ENCODE measurements around the gene SORT1.
"Not testable (repeated sequence)": the region's sequence is repeated elsewhere in the genome, so short reads cannot be mapped to it uniquely, and the experiment has no call there.

Gene SORT1

DNA sequence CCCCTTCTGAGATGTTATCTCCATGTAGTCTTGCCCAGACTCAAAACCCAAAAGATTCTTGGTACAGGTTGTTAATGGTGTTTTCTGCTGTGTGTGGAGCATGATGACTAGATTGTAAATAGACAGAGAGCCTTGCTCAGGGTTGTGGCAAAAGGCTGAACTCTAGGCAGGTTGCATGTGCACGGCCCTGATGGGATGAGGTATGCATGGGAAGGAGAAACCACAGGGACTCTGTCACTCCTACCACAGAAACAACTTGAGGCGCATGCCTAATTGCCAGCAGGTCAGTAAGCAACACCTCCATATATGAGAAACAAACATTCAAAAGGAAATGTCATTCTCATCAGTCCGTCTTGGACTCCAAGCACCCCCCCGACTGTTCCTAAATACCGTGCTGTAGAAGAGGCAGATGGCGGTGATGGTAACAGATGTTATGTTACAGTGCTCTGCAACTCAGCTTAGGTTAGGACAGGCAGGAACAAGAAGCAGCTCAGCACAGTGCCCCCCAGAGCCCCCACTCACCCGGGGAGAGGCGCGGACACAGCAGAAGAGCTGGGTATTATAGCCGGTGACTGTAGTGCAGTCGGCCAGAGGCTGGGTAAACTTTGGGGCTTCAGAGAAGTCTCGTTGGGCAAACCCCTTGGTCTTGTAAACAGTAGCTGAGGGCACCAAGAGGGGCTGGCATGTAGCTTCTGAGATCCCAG is 101.9 kb downstream of the SORT1 start:
- DNase-seq = no peak

DNA sequence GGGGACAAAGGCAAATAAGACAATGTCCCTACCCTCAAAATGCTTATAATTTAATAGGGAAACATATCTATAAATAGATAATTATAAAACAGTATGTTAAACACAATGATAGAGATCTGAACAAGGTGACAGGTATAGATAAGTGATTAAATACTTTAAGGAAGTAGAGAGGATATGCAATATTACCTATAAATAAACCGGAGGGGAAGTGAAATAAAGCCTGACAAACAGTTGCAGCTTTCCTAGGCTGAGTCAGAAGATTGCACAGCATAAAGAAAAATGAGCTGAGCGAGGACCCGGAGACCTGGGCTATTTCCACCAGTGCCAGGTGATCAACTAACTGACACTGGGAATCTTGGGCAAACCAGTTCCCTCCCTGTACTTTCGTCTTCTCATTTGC is 103.2 kb downstream of the SORT1 start:
- no peak for DNase-seq

DNA sequence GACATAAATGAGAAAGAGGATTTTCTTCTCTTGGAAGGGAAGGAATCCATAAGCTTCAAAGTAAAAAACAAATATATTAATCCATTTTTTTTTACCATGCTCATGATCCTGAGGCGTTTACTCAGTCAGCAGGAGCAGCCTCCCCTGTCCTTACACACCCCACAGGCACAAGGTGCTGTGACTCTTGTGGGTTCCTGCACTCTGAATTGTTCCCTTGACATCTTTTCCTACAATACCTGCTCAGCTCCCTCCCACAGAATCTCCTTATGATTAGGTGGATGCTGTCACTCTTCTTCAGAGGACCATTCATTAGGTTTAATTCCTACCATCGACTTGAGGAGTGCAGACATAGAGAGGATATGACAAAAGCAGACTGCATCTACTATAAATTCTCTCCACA is 104.7 kb downstream of the SORT1 start:
- no peak for DNase-seq

DNA sequence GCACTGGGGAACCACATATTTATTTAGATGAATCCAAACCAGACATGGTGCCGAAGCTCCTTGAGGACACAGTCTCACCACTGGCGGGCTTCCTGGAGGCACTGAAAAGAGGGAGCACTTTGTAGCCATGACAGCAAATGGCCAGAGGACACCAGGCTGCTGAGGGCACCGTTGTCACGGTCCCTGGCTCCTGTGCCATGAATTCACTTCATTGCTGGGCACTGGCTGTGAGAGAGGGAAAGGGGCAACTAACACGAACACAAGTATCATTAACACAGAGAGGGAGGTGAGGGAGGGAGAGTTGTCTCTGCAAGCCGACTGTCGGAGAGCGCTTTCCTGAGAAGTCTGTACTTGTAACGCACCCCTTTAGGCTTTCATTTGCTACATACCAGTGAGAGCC is 105.4 kb downstream of the SORT1 start:
- DNase-seq = no peak

DNA sequence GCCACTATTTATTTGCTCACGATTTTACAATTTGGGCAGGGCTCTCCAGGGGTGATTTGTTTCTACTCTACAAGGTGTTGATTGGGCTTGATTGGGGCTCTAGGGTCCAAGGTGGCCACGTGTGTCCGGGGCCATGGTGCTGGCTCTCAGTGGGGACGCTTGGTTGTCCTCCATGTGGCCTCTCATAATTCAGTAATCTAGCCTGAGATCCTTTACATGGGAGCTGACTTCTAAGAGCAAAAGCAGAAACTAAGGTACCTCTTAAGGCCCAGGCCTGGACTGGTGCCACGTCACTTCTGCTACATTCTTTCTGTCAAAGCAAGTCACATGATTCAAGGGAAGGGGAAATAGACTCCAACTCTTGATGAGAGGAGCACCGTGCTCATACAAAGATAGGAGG is 106.7 kb downstream of the SORT1 start:
- no peak for DNase-seq

- DNase-seq = no peak
These were observed 107.6 kb downstream of the SORT1 start for GRCh38 chr1:109290137-109290536.

GRCh38 chr1:109286762-109287161 is 111.0 kb downstream of the SORT1 start:
- not testable (repeated sequence) for DNase-seq

DNA sequence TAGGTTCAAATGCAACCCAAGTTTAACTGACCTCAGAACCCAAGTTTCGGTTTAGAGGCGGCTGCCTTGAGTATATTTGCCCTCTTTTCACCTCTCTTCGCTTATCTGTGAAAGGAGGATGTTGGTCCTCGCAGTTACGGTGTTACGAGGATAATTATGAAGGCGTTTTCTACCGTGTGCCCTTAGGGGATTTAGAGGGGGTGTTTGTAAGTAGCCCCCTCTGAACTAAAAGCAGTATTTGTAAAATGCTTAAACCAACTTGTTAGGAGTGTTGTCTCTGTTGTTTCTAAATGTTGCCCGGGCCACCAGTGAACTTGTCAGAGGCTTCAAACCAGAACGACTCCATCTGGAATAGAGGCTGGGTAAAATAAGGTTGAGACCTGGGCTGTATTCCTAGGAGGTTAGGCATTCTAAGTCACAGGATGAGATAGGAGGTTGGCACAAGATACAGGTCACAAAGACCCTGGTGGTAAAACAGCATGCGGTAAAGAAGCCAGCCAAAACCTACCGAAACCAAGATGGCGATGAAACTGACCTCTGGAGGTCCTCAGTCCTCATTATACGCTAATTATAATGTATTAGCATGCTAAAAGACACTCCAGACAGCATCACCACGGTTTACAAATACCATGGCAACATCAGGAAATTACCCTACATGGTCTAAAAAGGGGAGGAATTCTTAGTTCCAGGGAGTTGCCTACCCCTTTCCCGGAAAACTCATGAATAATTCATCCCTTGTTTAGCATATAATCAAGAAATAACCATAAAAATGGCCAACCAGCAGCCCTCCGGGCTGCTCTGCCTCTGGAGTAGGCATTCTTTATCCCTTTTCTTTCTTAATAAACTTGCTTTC is 113.7 kb downstream of the SORT1 start:
- DNase-seq = no peak

- DNase-seq = peak; percentile 87
These were observed 114.6 kb downstream of the SORT1 start, which contains the start of gene PSRC1 for GRCh38 chr1:109282952-109283747. TSS of gene PSRC1 (minus strand) at chr1:109283145.

DNA sequence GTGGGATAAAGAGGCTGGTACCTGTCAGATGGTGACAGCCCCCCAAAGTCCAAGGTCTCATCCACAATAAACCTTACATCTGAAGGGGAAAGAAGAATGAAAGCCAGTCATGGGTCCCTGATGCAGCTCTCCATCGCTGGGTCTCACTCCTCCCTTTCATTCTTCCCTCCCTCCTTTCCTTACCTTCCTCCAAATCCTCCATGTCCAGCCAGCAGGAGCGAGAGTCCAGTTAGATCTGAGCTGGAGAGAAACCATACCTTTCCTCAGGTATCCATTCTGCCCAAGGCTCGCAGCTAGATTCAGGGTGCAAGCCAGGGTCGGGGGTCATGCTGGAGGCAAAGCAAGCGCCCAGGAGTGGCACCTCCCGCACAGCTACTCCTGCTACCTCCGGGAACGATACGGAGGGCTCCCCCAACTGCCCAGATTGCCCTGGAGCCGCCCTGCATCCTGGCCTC is 115.2 kb downstream of the SORT1 start:
- no peak for DNase-seq

- no peak for DNase-seq
These were observed 115.8 kb downstream of the SORT1 start for GRCh38 chr1:109281680-109282496.

- DNase-seq = no peak
These were observed 116.9 kb downstream of the SORT1 start for GRCh38 chr1:109280862-109281261.

- no peak for DNase-seq
These were observed 118.0 kb downstream of the SORT1 start for GRCh38 chr1:109279615-109280278.

- DNase-seq = peak; percentile 30
These were observed 120.1 kb downstream of the SORT1 start for GRCh38 chr1:109277434-109278204.

- DNase-seq = no peak
These were observed 121.9 kb downstream of the SORT1 start for GRCh38 chr1:109275706-109276345.

GRCh38 chr1:109274533-109275476 is 122.9 kb downstream of the SORT1 start:
- DNase-seq = no peak

- DNase-seq = no peak
These were observed 124.0 kb downstream of the SORT1 start for GRCh38 chr1:109273570-109274288.

GRCh38 chr1:109272831-109273547 is 124.7 kb downstream of the SORT1 start:
- DNase-seq = no peak
